ENCODE measurements around the gene BLMH.

The BLMH gene

GRCh38 chr17:30336369-30337171, 44.8 kb upstream of the BLMH start:
- no peak for TF ChIP-seq TAF1 (IDR thresholded peaks at IDR 0.05; ENCODE audit: borderline replicate concordance, insufficient read depth, low read length)
- TF ChIP-seq FOXP2 (optimal IDR thresholded peaks at IDR 0.05; ENCODE audit: borderline replicate concordance, extremely low read depth, extremely low read length, insufficient read depth), result no peak
- no peak for TF ChIP-seq POLR2AphosphoS5 (IDR thresholded peaks at IDR 0.05; ENCODE audit: low read depth, low read length)
- TF ChIP-seq REST (IDR thresholded peaks at IDR 0.05; ENCODE audit: insufficient read depth in 1 of 2, low read depth in 2 of 2, low read length in 2 of 2), result no peak
- no peak for TF ChIP-seq SIN3A (IDR thresholded peaks at IDR 0.05; ENCODE audit: borderline replicate concordance, insufficient read depth, low read length)

GRCh38 chr17:30334421-30334820, 42.7 kb upstream of the BLMH start:
- TF ChIP-seq POLR2AphosphoS5 (IDR thresholded peaks at IDR 0.05; ENCODE audit: low read depth, low read length) (no peak), TAF1 (IDR thresholded peaks at IDR 0.05; ENCODE audit: borderline replicate concordance, insufficient read depth, low read length) (no peak), SIN3A (IDR thresholded peaks at IDR 0.05; ENCODE audit: borderline replicate concordance, insufficient read depth, low read length) (no peak), REST (IDR thresholded peaks at IDR 0.05; ENCODE audit: insufficient read depth in 1 of 2, low read depth in 2 of 2, low read length in 2 of 2) (no peak), FOXP2 (optimal IDR thresholded peaks at IDR 0.05; ENCODE audit: borderline replicate concordance, extremely low read depth, extremely low read length, insufficient read depth) (no peak)

GRCh38 chr17:30333503-30334360, 42.0 kb upstream of the BLMH start, which contains the start of gene TMIGD1:
TSS of gene TMIGD1 (minus strand) at chr17:30334057. CDS start at chr17:30332133, 1,924 bp downstream.
- TF ChIP-seq POLR2AphosphoS5 (IDR thresholded peaks at IDR 0.05; ENCODE audit: low read depth, low read length) (no peak), SIN3A (IDR thresholded peaks at IDR 0.05; ENCODE audit: borderline replicate concordance, insufficient read depth, low read length) (no peak), FOXP2 (optimal IDR thresholded peaks at IDR 0.05; ENCODE audit: borderline replicate concordance, extremely low read depth, extremely low read length, insufficient read depth) (no peak), TAF1 (IDR thresholded peaks at IDR 0.05; ENCODE audit: borderline replicate concordance, insufficient read depth, low read length) (no peak), REST (IDR thresholded peaks at IDR 0.05; ENCODE audit: insufficient read depth in 1 of 2, low read depth in 2 of 2, low read length in 2 of 2) (no peak)

- TF ChIP-seq POLR2AphosphoS5 (IDR thresholded peaks at IDR 0.05; ENCODE audit: low read depth, low read length) (no peak), REST (IDR thresholded peaks at IDR 0.05; ENCODE audit: insufficient read depth in 1 of 2, low read depth in 2 of 2, low read length in 2 of 2) (no peak), FOXP2 (optimal IDR thresholded peaks at IDR 0.05; ENCODE audit: borderline replicate concordance, extremely low read depth, extremely low read length, insufficient read depth) (no peak), SIN3A (IDR thresholded peaks at IDR 0.05; ENCODE audit: borderline replicate concordance, insufficient read depth, low read length) (no peak), TAF1 (IDR thresholded peaks at IDR 0.05; ENCODE audit: borderline replicate concordance, insufficient read depth, low read length) (no peak)
These were observed 40.4 kb upstream of the BLMH start for GRCh38 chr17:30332057-30332542.

Data from PFSK-1 (cell line).